PC-9 (cell line): ENCODE data around the gene OTUD4.

ENCODE experiments used
- EZH2 ChIP-seq: fragments of 200-600 bp; sonication (generic); IDR thresholded peaks from 2 replicates; pipeline ENCODE4 v1.8.0; 2017; ENCODE audit warnings: antibody characterized with exemption, low read depth
- TF ChIP-seq, protein P1 (sequence below): fragments of 200-600 bp; sonication (generic); conservative IDR thresholded peaks from 2 replicates; pipeline ENCODE4 v1.6.1; 2017; ENCODE audit warnings: mixed run types, antibody characterized with exemption, mild to moderate bottlenecking, moderate library complexity

- TF ChIP-seq, protein P1, sequence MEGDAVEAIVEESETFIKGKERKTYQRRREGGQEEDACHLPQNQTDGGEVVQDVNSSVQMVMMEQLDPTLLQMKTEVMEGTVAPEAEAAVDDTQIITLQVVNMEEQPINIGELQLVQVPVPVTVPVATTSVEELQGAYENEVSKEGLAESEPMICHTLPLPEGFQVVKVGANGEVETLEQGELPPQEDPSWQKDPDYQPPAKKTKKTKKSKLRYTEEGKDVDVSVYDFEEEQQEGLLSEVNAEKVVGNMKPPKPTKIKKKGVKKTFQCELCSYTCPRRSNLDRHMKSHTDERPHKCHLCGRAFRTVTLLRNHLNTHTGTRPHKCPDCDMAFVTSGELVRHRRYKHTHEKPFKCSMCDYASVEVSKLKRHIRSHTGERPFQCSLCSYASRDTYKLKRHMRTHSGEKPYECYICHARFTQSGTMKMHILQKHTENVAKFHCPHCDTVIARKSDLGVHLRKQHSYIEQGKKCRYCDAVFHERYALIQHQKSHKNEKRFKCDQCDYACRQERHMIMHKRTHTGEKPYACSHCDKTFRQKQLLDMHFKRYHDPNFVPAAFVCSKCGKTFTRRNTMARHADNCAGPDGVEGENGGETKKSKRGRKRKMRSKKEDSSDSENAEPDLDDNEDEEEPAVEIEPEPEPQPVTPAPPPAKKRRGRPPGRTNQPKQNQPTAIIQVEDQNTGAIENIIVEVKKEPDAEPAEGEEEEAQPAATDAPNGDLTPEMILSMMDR, result no peak
- no peak for TF ChIP-seq EZH2
Measured at GRCh38 chr4:145186729-145187128, 6.3 kb upstream of the OTUD4 start.
